GM18499 (cell line): ENCODE measurements around the gene ST3GAL2.

Source experiments
- ATAC-seq: cut with Tn5 transposase; IDR thresholded peaks from one replicate; pipeline ENCODE4 v1.9.1; 2021; ENCODE audit warnings: moderate number of reproducible peaks; ENCODE audit not compliant: insufficient read depth, unreplicated experiment

ST3GAL2 gene

DNA sequence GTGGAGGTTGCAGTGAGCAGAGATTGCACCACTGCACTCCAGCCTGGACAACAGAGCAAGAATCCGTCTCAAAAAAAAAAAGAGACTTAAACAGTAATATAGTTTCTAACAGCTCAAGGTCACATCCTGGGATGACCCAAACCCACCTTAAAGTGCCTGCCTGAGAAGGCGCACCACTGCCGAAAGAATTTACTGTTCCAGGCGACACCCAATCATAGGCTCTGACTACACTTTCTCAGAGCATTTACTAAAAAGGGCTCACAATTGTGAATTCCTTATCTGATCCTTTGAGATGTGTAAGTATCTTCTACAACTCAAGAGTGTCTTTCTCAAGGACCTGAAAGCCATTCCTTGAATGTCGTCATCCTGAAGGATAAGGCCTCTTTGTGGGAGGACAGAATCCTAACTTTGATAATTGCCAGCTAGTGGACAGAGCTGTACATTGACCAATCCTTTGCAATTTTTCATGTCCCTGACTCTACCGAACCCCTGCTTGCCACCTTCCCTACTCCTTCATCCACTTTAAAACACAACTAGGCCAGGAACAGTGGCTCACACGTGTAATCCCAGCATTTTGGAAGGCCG is 2.6 kb upstream of the ST3GAL2 start:
- ATAC-seq, result no peak

- no peak for ATAC-seq
Observed at GRCh38 chr16:70440009-70440692, 1.3 kb upstream of the ST3GAL2 start.

DNA sequence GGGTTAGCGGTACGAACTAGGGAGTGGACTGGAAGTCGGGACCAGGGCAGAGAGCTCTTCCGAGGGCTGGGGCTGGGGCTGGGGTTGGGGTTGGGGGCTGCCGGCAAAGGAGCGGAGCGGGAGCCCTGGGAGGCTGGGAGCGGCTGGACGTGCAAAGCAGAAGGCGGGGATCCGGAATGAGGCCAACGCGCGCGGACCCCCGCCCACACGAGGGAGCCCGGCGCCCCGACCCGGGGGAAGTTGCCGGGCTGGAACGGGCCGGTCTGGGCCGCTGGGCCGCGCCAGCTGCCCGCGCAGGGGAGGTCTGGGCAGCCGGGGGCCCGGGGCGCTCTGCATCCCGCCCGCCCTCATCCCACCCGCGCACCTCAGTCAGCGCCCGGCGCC is 323 bp downstream of the ST3GAL2 start:
- ATAC-seq, result no peak

DNA sequence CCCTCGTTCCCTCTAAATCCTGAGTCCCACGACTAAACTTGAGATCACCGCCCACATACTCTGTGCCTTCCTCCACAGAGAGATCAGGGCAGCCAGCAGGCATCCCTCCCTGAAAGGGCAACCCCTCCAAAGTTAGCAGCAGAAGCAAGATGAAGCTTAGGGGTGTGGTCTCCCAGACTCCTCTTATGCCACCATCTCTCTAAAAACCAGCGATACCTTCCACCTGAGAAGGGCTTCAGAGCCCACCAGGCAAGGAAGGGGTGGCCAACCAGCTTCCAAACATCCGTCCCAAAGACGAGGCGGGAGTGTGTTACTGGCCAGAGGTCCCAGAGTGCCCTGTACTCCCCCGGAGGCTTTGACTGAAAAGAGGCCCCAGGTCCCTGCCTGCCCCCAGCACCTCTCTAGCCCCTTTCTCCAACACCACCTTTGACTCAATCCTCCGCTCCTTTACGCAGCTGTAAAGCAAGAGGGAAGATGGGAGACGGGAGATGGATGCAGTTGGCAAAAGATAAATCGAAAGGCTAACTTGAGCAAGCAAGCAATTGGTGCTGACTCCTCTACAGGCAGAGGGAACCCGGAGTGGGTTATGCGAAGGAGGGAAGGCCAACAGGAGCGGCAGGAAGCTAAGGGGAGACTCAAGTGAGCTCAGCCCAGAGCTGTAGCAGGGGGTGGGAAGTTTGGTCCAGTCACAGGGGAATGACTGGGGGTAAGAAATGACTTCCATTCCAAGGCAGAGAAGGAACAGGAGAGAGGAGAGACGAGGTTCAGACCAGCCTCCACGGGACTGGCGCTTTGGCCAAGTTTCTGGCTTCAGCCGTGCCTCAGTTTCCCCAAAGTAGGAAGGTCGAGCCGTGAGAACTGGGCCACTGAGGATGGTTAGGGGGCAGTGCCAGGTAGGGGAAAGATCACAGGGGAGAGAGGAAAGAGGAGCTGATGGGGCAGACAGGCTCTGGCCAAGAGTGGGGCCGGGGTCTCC is 1.0 kb downstream of the ST3GAL2 start:
- no peak for ATAC-seq

GRCh38 chr16:70437017-70437581 is 1.8 kb downstream of the ST3GAL2 start:
- no peak for ATAC-seq

- ATAC-seq, result no peak
Observed at GRCh38 chr16:70434484-70435260, 4.2 kb downstream of the ST3GAL2 start.

DNA sequence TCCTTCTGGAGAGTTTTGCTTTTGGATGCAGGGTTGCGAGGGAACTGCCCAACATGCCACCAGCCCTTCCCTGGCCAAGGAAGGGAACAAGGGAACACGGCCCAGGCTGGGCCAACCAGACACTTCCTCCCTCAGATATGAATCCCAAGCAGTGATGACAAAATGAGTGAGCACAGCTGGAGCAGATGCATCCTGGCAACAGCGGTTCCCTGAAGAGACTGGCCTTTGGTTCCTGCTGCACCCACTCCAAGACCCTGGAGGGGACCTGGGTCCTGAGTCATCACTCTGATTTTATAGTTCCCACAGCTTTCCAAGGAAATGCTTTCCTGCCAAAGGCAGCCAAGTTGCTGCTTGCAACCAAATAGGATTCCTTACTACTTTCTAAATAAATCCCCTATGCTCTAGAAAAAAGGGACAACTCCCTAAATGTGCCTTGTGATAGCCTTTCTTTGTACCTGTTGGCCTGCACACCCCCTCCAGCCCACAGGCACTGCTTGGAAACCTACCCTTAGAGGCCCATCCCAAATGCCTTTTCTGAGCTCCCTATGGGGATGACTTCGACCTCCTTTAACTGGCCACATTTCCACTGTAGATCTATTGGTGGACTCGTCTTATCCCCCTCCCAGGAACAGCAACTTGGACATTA is 5.3 kb downstream of the ST3GAL2 start:
- no peak for ATAC-seq

GRCh38 chr16:70432723-70433457 is 6.0 kb downstream of the ST3GAL2 start:
- no peak for ATAC-seq

GRCh38 chr16:70432356-70432722 is 6.6 kb downstream of the ST3GAL2 start:
- ATAC-seq, result no peak

- ATAC-seq, result peak; percentile 38
Observed at GRCh38 chr16:70430667-70431536, 8.0 kb downstream of the ST3GAL2 start.

DNA sequence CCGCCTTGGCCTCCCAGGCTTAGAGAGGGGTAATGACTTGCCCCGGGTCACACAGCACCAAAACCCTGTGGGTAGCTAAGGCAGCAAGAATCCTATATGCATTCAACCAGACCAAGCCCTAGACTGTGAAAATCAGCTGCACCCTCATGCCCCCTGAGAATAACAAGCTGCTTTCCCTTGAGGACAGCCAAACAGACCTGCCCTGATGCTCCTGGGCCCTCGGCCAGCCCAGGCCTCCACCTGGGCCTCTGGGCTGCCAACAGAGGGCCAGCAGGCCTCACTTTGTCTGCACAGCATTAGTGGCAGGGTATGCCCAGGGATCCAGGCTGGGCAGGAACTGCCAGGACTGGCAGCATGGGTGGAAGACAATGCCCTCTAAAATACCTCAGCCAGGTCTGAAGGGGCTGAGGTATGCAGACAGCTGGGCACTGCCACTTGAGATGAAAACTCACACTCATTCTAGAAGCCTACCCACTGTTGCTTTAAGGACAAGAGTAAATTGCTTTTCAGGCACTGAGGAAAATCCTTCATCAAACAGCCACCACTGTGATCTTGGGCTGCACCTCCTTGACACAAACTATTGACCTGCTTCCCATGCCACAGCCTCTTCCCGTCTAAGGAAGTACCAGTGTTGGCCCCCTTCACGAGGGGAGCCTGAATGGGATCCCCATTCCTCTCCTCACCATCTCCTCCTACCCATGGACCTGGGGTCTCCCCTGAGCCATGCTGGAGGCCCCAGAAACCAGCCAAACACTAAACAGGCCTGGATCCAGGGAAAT is 8.8 kb downstream of the ST3GAL2 start:
- ATAC-seq, result no peak

DNA sequence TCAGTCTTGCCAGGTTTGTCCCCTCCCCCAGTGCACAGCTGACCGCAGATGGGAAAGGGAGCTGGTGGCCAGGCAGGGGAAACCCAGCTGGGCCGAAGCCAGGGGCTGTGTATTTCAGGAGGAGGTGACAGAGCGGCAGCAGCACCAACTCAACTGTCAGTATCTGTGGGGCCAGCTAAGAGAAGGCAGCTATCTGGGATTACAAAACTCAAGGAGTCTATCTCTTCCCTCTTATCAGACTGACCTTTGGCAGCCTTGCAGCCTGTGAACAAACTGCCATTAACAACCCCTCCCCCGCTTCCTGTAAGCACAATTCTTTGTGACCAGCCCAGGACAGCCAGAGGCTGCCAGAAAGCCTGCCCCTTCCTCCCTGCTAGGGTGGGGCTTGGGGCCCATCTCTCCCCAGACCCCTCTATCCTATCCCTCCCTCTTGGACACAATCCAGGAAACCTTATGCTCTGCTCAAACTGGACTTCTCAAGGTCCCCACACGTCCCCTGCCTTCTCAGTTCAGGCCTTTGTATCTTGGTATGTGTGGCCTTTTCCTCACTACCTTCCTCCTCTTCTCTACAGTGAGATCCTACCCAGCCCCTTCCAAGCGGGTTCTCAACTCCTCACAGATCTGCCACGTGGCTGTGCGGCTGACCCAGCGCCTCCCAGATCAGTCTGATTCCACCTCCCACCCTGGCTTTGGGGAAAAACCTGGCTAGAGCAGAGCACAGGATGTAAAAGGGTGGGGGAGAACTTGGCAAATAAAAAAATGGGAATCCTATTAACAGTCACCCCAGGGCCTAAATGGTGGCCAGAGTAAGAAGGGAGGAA is 10.5 kb downstream of the ST3GAL2 start:
- no peak for ATAC-seq

DNA sequence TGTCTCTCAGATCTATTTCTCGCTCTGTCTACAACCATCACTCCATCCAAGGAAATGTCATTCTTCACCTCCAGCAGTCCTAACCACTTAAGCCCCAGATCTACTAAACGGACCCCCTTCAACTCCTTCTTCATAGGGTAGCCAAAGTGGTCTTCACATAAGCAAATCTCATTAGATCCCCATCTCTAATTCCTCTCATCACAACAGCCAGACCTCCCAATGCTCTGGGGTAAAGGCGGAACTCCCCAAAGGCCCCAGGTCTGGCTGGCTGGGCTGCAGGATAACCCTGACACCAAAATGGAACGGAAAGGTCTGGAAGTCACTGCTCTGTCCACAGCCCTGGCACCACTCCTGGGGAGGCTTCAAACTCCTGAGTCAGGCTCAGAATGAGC is 11.1 kb downstream of the ST3GAL2 start:
- no peak for ATAC-seq

GRCh38 chr16:70422543-70422942 is 16.4 kb downstream of the ST3GAL2 start:
- no peak for ATAC-seq

DNA sequence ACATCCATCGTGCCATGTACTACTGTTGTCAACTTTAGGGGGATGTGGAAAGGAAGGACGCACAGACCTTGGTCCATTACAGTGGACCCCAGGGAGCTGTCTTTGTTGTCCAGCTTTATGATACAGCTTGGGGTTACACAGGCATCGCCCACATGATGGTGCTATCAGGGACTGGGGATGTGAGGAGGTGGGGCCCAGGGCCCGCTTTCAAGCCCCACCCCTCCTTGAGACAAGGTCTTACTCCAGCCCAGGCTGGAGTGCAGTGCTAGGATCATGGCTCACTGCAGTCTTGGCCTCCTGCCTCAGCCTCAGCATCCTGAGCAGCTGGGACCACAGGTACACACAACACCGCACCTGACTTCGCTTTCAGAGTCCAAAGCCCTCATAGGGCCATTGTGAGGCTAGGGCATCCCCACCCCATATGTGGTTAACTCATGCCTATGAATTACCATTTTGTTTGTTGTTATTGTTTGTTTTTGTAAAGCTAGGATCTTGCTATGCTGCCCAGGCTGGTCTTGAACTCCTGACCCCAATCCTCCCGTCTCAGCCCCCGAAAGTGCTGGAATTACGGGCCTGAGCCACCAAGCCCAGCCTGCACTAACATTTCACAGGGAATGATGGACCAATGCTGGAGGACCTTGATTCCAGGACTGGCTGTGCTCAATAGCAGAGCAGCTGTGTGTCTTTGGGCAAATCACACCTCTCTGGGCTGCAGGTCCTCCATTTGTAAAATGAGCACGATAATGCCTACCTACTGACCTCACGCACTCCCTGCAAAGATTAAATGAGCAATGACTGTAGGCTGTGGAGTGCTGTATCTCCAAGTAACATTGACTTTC is 17.2 kb downstream of the ST3GAL2 start:
- no peak for ATAC-seq

DNA sequence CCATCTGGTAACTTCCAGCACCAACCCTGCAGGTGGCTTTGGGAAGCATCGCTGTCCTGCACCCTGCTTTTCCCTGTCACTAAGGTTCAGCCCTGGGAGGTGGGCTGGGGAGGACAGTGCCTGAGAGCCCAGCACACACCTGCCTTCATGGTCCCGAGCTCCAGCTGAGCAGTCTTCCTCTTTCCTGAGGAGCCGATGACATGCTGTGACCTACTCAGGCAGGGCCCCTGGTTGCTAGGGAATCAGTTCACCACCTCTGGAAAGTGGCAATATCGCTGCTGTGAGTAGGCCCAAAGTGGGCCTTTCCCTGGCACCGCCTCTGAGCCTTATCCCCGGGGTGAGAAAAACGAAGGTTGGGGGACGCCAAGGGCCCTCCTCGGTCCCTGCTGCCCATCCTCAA is 17.9 kb downstream of the ST3GAL2 start:
- no peak for ATAC-seq
